Gastroesophageal sphincter (tissue), 3 donors: ENCODE results near the gene AP5M1.

ENCODE experiments used
- CTCF ChIP-seq, 4 experiments: fragments of 200-600 bp in 2 of 4; fragments of 450-650 bp in 2 of 4; sonication (generic) in 1 of 4; IDR thresholded peaks; one replicate each; pipeline ENCODE4 v1.5.1; 2017 to 2019; ENCODE audit warnings: antibody characterized with exemption in 4 of 4, mild to moderate bottlenecking in 2 of 4, moderate library complexity in 2 of 4
- EP300 ChIP-seq: sonication (generic); formaldehyde crosslinking; IDR thresholded peaks from one replicate; pipeline ENCODE4 v1.6.1; 2017; ENCODE audit warnings: antibody characterized with exemption, mild to moderate bottlenecking
- POLR2A ChIP-seq, 2 donors: fragments of 450-650 bp; IDR thresholded peaks; one replicate each; pipeline ENCODE4 v1.6.1; 2017; ENCODE audit warnings: antibody characterized with exemption in 2 of 2, mild to moderate bottlenecking in 2 of 2, moderate library complexity in 1 of 2
- POLR2AphosphoS5 ChIP-seq: sonication (generic); formaldehyde crosslinking; IDR thresholded peaks from one replicate; pipeline ENCODE4 v1.6.1; 2017; ENCODE audit warnings: antibody characterized with exemption

GRCh38 chr14:57277062-57277461 lies 8.3 kb downstream of the AP5M1 start:
- TF ChIP-seq CTCF (IDR thresholded peaks at IDR 0.05): no peak
- no peak for TF ChIP-seq POLR2A (IDR thresholded peaks at IDR 0.05)
- no peak for TF ChIP-seq EP300
- TF ChIP-seq POLR2AphosphoS5: no peak
